Measurements from ENCODE around the gene COMP. TPM values are rescaled to one million over a fixed set of nuclear protein-coding genes. Genes with fewer than 3 reads are reported as not detected.

COMP gene
- total RNA-seq, 1 experiment from 2014 or later = not detected

GRCh38 chr19:18749362-18750231 is 41.5 kb downstream of the COMP start:
- no peaks in the 10 kb centered on the region for H3K4me1 ChIP-seq (replicated peaks)
- H3K4me3 ChIP-seq = no peak overlapping the region
- no peak overlapping the region for H3K27ac ChIP-seq
- no peaks in the 10 kb centered on the region for H3K9me3 ChIP-seq (replicated peaks)
- H3K36me3 ChIP-seq = no peaks in the 10 kb centered on the region
- no peaks in the 10 kb centered on the region for H3K27me3 ChIP-seq (replicated peaks)
- no peak for DNase-seq (ENCODE audit: low read depth in 1 of 2, low spot score in 2 of 2)

GRCh38 chr19:18746401-18747325 is 44.4 kb downstream of the COMP start:
- H3K9me3 ChIP-seq (replicated peaks) = no peaks in the 10 kb centered on the region
- H3K27me3 ChIP-seq (replicated peaks) = no peaks in the 10 kb centered on the region
- no peaks in the 10 kb centered on the region for H3K4me1 ChIP-seq (replicated peaks)
- no peak for DNase-seq (ENCODE audit: low read depth in 1 of 2, low spot score in 2 of 2)
- H3K36me3 ChIP-seq = no peaks in the 10 kb centered on the region
- no peak overlapping the region for H3K27ac ChIP-seq
- H3K4me3 ChIP-seq = no peak overlapping the region

GRCh38 chr19:18745931-18746330 is 45.2 kb downstream of the COMP start:
- H3K4me3 ChIP-seq = no peak overlapping the region
- no peaks in the 10 kb centered on the region for H3K9me3 ChIP-seq (replicated peaks)
- no peaks in the 10 kb centered on the region for H3K27me3 ChIP-seq (replicated peaks)
- no peaks in the 10 kb centered on the region for H3K4me1 ChIP-seq (replicated peaks)
- no peak overlapping the region for H3K27ac ChIP-seq
- no peak for DNase-seq (ENCODE audit: low read depth in 1 of 2, low spot score in 2 of 2)
- H3K36me3 ChIP-seq = no peaks in the 10 kb centered on the region

GRCh38 chr19:18745012-18745735 is 45.9 kb downstream of the COMP start:
- Histone ChIP-seq H3K36me3 (no peaks in the 10 kb centered on the region), H3K27ac (no peak overlapping the region), H3K27me3 (replicated peaks) (no peaks in the 10 kb centered on the region), H3K4me3 (no peak overlapping the region), H3K4me1 (replicated peaks) (no peaks in the 10 kb centered on the region), H3K9me3 (replicated peaks) (no peaks in the 10 kb centered on the region)
- no peak for DNase-seq (ENCODE audit: low read depth in 1 of 2, low spot score in 2 of 2)

GRCh38 chr19:18743784-18744418 is 47.2 kb downstream of the COMP start:
- Histone ChIP-seq H3K36me3 (no peaks in the 10 kb centered on the region), H3K4me1 (replicated peaks) (no peaks in the 10 kb centered on the region), H3K9me3 (replicated peaks) (no peaks in the 10 kb centered on the region), H3K27me3 (replicated peaks) (no peaks in the 10 kb centered on the region), H3K27ac (no peak overlapping the region), H3K4me3 (no peak overlapping the region)
- DNase-seq (ENCODE audit: low read depth in 1 of 2, low spot score in 2 of 2) = no peak

GRCh38 chr19:18742838-18743783 is 48.0 kb downstream of the COMP start:
- Histone ChIP-seq H3K27me3 (replicated peaks) (no peaks in the 10 kb centered on the region), H3K4me1 (replicated peaks) (no peaks in the 10 kb centered on the region), H3K4me3 (no peak overlapping the region), H3K36me3 (no peaks in the 10 kb centered on the region), H3K9me3 (replicated peaks) (no peaks in the 10 kb centered on the region), H3K27ac (no peak overlapping the region)
- no peak for DNase-seq (ENCODE audit: low read depth in 1 of 2, low spot score in 2 of 2)

GRCh38 chr19:18742324-18742723 is 48.8 kb downstream of the COMP start:
- Histone ChIP-seq H3K27ac (no peak overlapping the region), H3K4me3 (no peak overlapping the region), H3K4me1 (replicated peaks) (no peaks in the 10 kb centered on the region), H3K9me3 (replicated peaks) (no peaks in the 10 kb centered on the region), H3K36me3 (no peaks in the 10 kb centered on the region), H3K27me3 (replicated peaks) (no peaks in the 10 kb centered on the region)
- no peak for DNase-seq (ENCODE audit: low read depth in 1 of 2, low spot score in 2 of 2)

GRCh38 chr19:18741124-18742121 is 49.7 kb downstream of the COMP start:
- no peak for DNase-seq (ENCODE audit: low read depth in 1 of 2, low spot score in 2 of 2)
- Histone ChIP-seq H3K27ac (no peak overlapping the region), H3K36me3 (no peaks in the 10 kb centered on the region), H3K4me1 (replicated peaks) (no peaks in the 10 kb centered on the region), H3K9me3 (replicated peaks) (no peaks in the 10 kb centered on the region), H3K27me3 (replicated peaks) (no peaks in the 10 kb centered on the region), H3K4me3 (no peak overlapping the region)

- H3K9me3 ChIP-seq (replicated peaks) = no peaks in the 10 kb centered on the region
- no peak overlapping the region for H3K4me3 ChIP-seq
- H3K27me3 ChIP-seq (replicated peaks) = no peaks in the 10 kb centered on the region
- no peaks in the 10 kb centered on the region for H3K4me1 ChIP-seq (replicated peaks)
- H3K36me3 ChIP-seq = no peaks in the 10 kb centered on the region
- no peak overlapping the region for H3K27ac ChIP-seq
- no peak for DNase-seq (ENCODE audit: low read depth in 1 of 2, low spot score in 2 of 2)
These were observed 52.0 kb downstream of the COMP start for GRCh38 chr19:18738961-18739690.

- no peak overlapping the region for H3K4me3 ChIP-seq
- no peak overlapping the region for H3K27ac ChIP-seq
- no peaks in the 10 kb centered on the region for H3K27me3 ChIP-seq (replicated peaks)
- H3K9me3 ChIP-seq (replicated peaks) = no peaks in the 10 kb centered on the region
- DNase-seq (ENCODE audit: low read depth in 1 of 2, low spot score in 2 of 2) = no peak
- H3K4me1 ChIP-seq (replicated peaks) = peaks cover 6% of the 10 kb centered on the region
- no peaks in the 10 kb centered on the region for H3K36me3 ChIP-seq
These were observed 53.2 kb downstream of the COMP start for GRCh38 chr19:18737954-18738351.

GRCh38 chr19:18737337-18737953 is 53.7 kb downstream of the COMP start:
- no peaks in the 10 kb centered on the region for H3K27me3 ChIP-seq (replicated peaks)
- H3K4me1 ChIP-seq (replicated peaks) = peaks cover 6% of the 10 kb centered on the region
- H3K4me3 ChIP-seq = no peak overlapping the region
- H3K27ac ChIP-seq = no peak overlapping the region
- no peak for DNase-seq (ENCODE audit: low read depth in 1 of 2, low spot score in 2 of 2)
- H3K9me3 ChIP-seq (replicated peaks) = no peaks in the 10 kb centered on the region
- no peaks in the 10 kb centered on the region for H3K36me3 ChIP-seq

All from SJSA1 (cell line).